DND-41 (cell line): ENCODE results near the gene TH.

Experiments used
- ATAC-seq: fragments of 200-7000 bp; cut with Tn5 transposase; 3 replicates; pipeline ENCODE4 v1.9.1; 2021; ENCODE audit warnings: low read depth; ENCODE audit not compliant: insufficient read depth
- DNase-seq: peaks from one replicate; pipeline ENCODE4 v3.0.0-alpha.2; 2020
- H2AFZ ChIP-seq: 2 replicates; pipeline ENCODE4 v1.6.0; 2012; ENCODE audit warnings: low read depth, low read length
- H3K27ac ChIP-seq: 2 replicates; pipeline ENCODE4 v1.5.1; 2012; ENCODE audit warnings: low read length, inconsistent platforms
- H3K27me3 ChIP-seq: fragments of 200-600 bp; sonication (generic); 2 replicates; pipeline ENCODE4 v1.6.0; 2012; ENCODE audit warnings: low read length, mild to moderate bottlenecking, inconsistent platforms; ENCODE audit not compliant: insufficient read depth, poor library complexity
- H3K36me3 ChIP-seq: 2 replicates; pipeline ENCODE4 v1.5.1; 2012; ENCODE audit warnings: low read length, inconsistent platforms; ENCODE audit not compliant: insufficient read depth
- H3K4me1 ChIP-seq: 2 replicates; pipeline ENCODE4 v1.5.1; 2012; ENCODE audit warnings: mild to moderate bottlenecking, low read length; ENCODE audit not compliant: insufficient read depth
- H3K4me2 ChIP-seq: 2 replicates; pipeline ENCODE4 v1.6.0; 2012; ENCODE audit warnings: mild to moderate bottlenecking, moderate library complexity, low read length, inconsistent platforms; ENCODE audit not compliant: insufficient read depth
- H3K4me3 ChIP-seq, 2 experiments: fragments of 200-600 bp in 1 of 2; shearing (Covaris generic) in 1 of 2; 2 replicates each; pipeline ENCODE4 v1.5.1; 2012 to 2016; ENCODE audit warnings: inconsistent platforms in 2 of 2, low read length in 2 of 2, mild to moderate bottlenecking in 2 of 2, low read depth in 1 of 2, moderate library complexity in 1 of 2
- H3K79me2 ChIP-seq: 2 replicates; pipeline ENCODE4 v1.6.0; 2012; ENCODE audit warnings: low read length, inconsistent platforms; ENCODE audit not compliant: insufficient read depth
- H3K9ac ChIP-seq: 2 replicates; pipeline ENCODE4 v1.6.0; 2012; ENCODE audit warnings: low read depth, mild to moderate bottlenecking, inconsistent platforms, low read length, moderate library complexity
- H3K9me3 ChIP-seq: 2 replicates; pipeline ENCODE4 v1.5.1; 2012; ENCODE audit warnings: low read length, moderate library complexity, mild to moderate bottlenecking, inconsistent platforms; ENCODE audit not compliant: insufficient read depth, severe bottlenecking
- H4K20me1 ChIP-seq: 2 replicates; pipeline ENCODE4 v1.6.0; 2012; ENCODE audit warnings: low read length; ENCODE audit not compliant: insufficient read depth
- CTCF ChIP-seq: IDR thresholded peaks from 2 replicates; pipeline ENCODE4 v1.5.1; 2012; ENCODE audit warnings: borderline replicate concordance, low read length, moderate library complexity, mild to moderate bottlenecking; ENCODE audit not compliant: poor library complexity, severe bottlenecking; ENCODE audit errors: extremely low read depth
- EZH2 ChIP-seq: IDR thresholded peaks from 3 replicates; pipeline ENCODE4 v1.6.1; 2012; ENCODE audit warnings: borderline replicate concordance, low read depth, mild to moderate bottlenecking, moderate library complexity, low read length, inconsistent platforms; ENCODE audit not compliant: severe bottlenecking

Gene TH

DNA sequence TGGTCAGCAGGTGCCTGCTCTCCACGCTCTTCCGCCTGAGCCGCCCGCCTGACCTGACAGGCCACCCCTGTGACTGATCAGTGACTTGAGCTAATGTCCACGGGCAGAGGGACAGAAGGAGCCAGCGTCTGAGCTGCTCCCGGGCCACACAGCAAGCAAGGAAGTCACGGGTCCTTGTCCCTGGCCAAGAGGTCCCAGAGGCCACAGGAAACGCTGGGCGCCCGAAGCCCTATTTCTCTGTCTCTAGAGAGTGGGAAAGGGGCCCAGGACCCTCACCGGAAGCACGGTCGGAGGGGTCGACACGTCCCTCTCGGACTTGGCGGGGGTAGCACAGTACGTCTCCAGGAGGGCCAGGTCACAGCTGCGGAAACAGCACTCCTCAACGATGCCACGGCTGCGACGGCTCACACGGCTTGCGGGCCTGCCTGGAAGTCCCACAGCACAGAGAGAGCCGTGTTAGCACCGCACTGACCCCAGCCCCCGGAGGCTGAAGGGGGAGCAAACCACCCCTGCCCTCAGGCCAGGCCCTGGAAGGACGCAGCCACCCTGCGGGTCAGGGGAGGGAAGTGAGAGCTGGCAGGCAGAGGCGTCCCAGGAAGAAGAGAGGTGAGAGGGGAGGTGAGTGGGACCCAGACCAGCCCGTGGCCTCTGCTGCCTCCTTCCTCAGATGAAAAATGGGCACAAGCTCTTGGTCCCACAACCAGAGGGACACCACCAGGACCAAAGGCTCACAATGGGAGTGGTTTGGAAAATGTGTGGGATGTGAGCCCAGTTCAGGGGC lies 38.2 kb downstream of the TH start:
- Histone ChIP-seq H3K4me3 (no peak overlapping the region), H3K4me2 (no peak overlapping the region), H3K9me3 (no peaks in the 10 kb centered on the region), H2AFZ (no peak overlapping the region), H3K27me3 (peaks cover 6% of the 10 kb centered on the region), H3K4me1 (no peaks in the 10 kb centered on the region), H3K79me2 (no peaks in the 10 kb centered on the region), H4K20me1 (no peaks in the 10 kb centered on the region; the same call in 1 of the 2 replicates), H3K27ac (no peak overlapping the region), H3K36me3 (no peaks in the 10 kb centered on the region), H3K9ac (no peak overlapping the region)
- no peak for TF ChIP-seq CTCF
- TF ChIP-seq EZH2, result no peak
- ATAC-seq (no peak), DNase-seq (no peak)

- ATAC-seq (no peak), DNase-seq (no peak)
- no peaks in the 10 kb centered on the region for H3K79me2 ChIP-seq
- H4K20me1 ChIP-seq, result no peaks in the 10 kb centered on the region; the same call in 1 of the 2 replicates
- no peaks in the 10 kb centered on the region for H3K36me3 ChIP-seq
- no peak overlapping the region for H3K27ac ChIP-seq
- no peak overlapping the region for H3K4me2 ChIP-seq
- H3K9ac ChIP-seq, result no peak overlapping the region
- H3K4me3 ChIP-seq, result no peak overlapping the region
- no peak for TF ChIP-seq CTCF
- TF ChIP-seq EZH2, result no peak
- H3K9me3 ChIP-seq, result no peaks in the 10 kb centered on the region
- H3K27me3 ChIP-seq, result peaks cover 6% of the 10 kb centered on the region
- no peaks in the 10 kb centered on the region for H3K4me1 ChIP-seq
- H2AFZ ChIP-seq, result no peak overlapping the region
Measured at GRCh38 chr11:2132874-2133240, 38.8 kb downstream of the TH start.

GRCh38 chr11:2132246-2132645 lies 39.4 kb downstream of the TH start:
- TF ChIP-seq CTCF (no peak), EZH2 (no peak)
- Histone ChIP-seq H3K4me1 (no peaks in the 10 kb centered on the region), H3K27ac (no peak overlapping the region), H3K4me3 (no peak overlapping the region), H2AFZ (no peak overlapping the region), H3K27me3 (peaks cover 6% of the 10 kb centered on the region), H3K4me2 (no peak overlapping the region), H3K9me3 (no peaks in the 10 kb centered on the region), H3K79me2 (no peaks in the 10 kb centered on the region), H3K9ac (no peak overlapping the region), H3K36me3 (no peaks in the 10 kb centered on the region), H4K20me1 (no peaks in the 10 kb centered on the region; the same call in 1 of the 2 replicates)
- no peak for ATAC-seq
- no peak for DNase-seq
